NCI-H82 treated with DMSO at 0.1 percent for 48 hours (cell line): ENCODE measurements around the gene OR6C76.

Experiments used
- DNase-seq: peaks from one replicate; lab custom pipeline; 2025; ENCODE audit not compliant: unreplicated experiment; lab: John Stamatoyannopoulos, UW

Gene OR6C76

DNA sequence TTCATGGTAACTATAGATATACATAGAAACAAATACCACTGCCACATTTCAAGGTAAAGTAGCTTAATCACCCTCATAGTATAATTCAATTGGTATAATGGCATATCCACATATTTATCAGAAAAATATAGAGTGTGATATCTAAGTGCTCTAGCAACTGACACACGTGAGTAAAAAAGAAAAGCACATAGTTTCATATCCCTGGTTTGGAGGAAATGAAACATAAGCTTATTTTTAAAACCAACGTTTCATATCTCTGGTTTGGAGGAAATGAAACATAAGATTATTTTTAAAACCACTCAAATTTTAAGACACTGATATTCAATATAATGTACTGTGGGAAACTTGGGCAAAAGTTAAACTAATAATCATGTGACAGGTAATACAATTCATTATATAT is 41.8 kb downstream of the OR6C76 start:
- no peak for DNase-seq

DNA sequence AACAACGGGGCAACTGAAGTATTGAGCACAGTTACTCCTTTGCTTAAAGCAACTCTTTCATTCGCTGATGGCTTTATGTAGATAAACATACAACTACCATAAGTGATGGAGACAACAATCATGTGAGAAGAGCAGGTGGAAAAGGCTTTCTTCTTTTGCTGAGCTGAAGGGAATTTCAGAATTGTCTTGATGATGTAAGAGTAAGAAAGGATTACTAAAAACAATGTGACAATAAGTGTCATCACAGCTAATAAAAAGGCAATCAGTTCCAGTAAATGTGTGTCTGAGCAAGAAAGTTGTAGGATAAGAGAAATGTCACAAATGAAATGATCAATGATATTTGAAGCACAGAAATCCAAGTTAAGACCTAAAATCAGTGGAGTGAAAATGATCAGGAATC is 43.2 kb downstream of the OR6C76 start:
- no peak for DNase-seq

DNA sequence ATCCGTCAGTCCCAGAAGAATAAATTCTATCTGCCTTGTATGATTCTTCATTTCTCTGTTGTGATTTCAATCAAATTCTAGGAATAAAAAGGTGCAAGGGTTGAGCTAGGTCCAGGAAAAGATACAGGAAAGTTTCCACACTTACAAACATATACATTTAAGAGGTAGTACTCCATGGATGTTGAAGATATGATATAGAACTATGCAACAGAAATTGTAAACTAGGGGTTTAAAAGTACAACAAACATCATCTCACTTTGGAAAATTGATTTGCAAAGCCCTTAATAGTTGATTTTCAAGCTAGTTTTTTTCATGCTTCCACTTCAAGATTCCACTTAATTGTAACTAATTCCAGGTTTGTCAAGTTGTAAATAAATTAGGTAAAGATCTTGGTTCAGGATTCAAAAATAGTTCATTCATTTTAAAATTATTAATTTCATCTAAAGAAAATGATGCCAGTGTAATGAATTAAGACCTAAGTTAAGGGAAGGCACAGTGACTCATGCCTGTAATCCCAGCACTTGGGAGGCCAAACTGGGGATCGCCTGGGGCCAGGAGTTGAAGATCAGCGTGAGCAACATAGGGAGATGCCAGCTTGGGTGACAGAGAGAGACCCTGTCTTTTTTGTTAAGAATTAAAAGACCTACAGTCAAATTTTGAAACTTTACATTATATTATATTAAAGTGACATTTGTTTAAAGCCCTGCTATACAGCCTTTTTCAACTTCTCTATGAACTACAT is 44.2 kb downstream of the OR6C76 start, which contains the start of gene OR6C70:
OR6C70 (minus strand) TSS at position 51 of the 742 bp plus-strand sequence; CDS start at position 51, 0 bp downstream.
- no peak for DNase-seq

DNA sequence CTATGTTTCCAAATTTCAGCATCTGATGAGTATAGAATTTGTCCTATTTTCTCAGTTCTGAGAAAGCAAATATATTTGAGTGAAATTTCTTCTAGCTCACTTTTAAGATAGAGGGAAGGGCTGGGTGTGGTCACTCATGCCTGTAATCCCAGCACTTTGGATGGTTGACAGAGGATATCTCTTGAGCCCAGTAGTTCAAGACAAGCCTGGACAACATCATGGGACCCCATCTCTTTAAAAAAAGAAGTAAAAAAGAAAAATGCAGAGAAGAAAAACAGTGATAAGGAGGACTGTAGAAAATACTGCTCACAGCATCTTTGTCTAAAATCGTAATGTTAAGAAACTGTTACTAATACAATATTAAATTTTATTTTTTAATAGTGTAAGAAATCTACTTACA is 46.2 kb downstream of the OR6C76 start:
- no peak for DNase-seq
